HG03442 (cell line): ENCODE results near the gene C2orf49.

ENCODE experiments used
- ATAC-seq: cut with Tn5 transposase; IDR thresholded peaks from one replicate; pipeline ENCODE4 v1.9.1; 2021; ENCODE audit warnings: mild to moderate bottlenecking, moderate library complexity; ENCODE audit not compliant: unreplicated experiment

C2orf49 gene

DNA sequence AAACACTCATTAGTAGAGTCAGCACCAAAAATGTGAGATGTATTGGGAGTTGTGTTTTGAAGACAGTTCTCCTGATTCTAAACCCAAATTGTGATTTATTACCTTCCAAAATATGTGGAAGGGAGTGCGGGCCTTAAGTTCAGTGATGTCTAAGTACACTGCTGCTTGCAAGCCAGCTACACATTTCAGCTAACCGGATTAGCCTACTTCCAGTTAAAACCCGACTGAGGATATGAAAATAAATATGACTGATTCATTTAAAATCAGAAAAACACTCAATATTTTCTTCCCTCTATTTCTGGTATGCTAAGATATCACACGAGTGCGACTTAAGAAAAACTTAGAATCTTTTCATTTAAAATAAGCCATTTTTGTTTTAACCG lies 60.6 kb downstream of the C2orf49 start:
- ATAC-seq, result no peak

DNA sequence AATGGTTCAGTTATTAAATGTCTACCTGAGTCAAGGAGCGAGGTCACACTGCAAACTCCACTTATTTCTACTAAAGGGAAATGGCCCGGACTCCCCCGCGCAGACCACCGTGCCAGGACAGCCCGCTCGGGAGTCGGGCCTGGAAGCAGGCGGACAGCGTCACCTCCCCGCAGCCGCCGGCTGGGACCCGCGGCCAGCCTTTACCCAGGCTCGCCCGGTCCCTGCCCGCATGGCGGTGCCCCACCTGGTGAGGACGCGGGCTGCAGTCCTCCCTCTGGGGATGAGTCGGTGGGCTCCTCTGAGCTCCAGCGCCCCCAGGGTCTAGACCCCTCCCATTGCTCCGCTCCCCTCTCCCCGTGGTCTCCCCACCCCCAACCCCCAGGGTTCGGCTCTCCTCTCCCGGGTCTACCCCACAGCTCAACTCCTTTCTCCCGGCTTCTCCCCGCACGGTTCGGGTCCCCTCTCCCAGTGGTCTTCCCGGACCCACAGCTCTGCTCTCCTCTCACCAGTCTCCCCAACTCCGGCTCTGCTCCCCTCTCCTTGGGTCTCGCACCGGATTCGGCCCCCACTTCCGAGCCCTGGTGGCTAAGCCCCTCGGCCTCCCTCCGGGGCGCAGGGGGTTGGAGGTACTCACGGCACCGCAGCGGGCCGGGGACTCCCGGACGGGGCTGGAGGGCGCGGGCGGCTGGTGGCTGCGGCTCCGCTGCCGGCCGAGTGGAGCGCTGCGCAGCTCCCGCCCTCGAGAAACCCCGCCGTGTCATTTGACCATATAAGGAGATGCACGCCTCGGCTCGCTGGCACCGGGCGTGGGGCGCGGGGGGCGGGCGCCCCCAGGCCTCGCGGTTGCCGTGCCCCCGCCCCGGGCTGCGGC lies 61.2 kb downstream of the C2orf49 start, which contains the start of gene FHL2:
Gene FHL2 (minus strand): TSS at position 716 of the 871 bp plus-strand sequence. CDS start 12,535 bp downstream, outside the sequence.
- peak; percentile 99 for ATAC-seq
